ENCODE measurements around the gene SCART1. TPM values are rescaled to one million over a fixed set of nuclear protein-coding genes. Genes with fewer than 3 reads are reported as not detected.

Gene SCART1
- total and polyA plus RNA-seq, 2 donors (not counting 3 experiments of a cell fraction or from before 2014, with no cell fraction given): 0.90 to 1.0 TPM

GRCh38 chr10:133462512-133463305 lies 9.0 kb downstream of the SCART1 start:
- intact Hi-C loops (cut with micrococcal nuclease) (no loop called here), dilution Hi-C loops (cut with MboI; ENCODE audit: extremely low pct_ligation_motif_present, low sequenced_read_pairs) (no loop called here)
- Histone ChIP-seq H4K20me1 (replicated peaks; ENCODE audit: control insufficient read depth, extremely low read depth, insufficient read depth, low read length) (no peaks in the 10 kb centered on the region), H2AFZ (ENCODE audit: low read depth, low read length) (no peak overlapping the region), H3K9me3 (replicated peaks; ENCODE audit: control insufficient read depth, insufficient read depth, low read length) (no peaks in the 10 kb centered on the region), H3K79me2 (ENCODE audit: control insufficient read depth, insufficient read depth, low read length) (no peaks in the 10 kb centered on the region), H3K27ac (ENCODE audit: insufficient read depth, low read depth, low read length) (no peak overlapping the region), H3K27me3 (ENCODE audit: control insufficient read depth in 2 of 2, insufficient read depth in 2 of 2, low read length in 2 of 2) (no peaks in the 10 kb centered on the region), H3K4me1 (ENCODE audit: control insufficient read depth, extremely low read depth, insufficient read depth, low read length) (no peaks in the 10 kb centered on the region), H3K9ac (replicated peaks; ENCODE audit: extremely low read depth, insufficient read depth, low read length) (no peak overlapping the region), H3K4me2 (ENCODE audit: insufficient read depth, low read length) (no peak overlapping the region), H3K9me1 (replicated peaks; ENCODE audit: control insufficient read depth, extremely low read depth, insufficient read depth, low read length) (no peaks in the 10 kb centered on the region), H3K36me3 (ENCODE audit: control insufficient read depth in 2 of 2, extremely low read depth in 1 of 2, insufficient read depth in 2 of 2, low read length in 2 of 2) (no peaks in the 10 kb centered on the region), H3K4me3 (replicated peaks in 1 of 3; ENCODE audit: insufficient read depth in 1 of 3, low read depth in 1 of 3, low read length in 3 of 3) (no peak overlapping the region)
- TF ChIP-seq EZH2 (IDR thresholded peaks at IDR 0.05; ENCODE audit: borderline replicate concordance, low read depth, low read length, severe bottlenecking) (no peak), FOS (IDR thresholded peaks at IDR 0.05; ENCODE audit: borderline replicate concordance, insufficient read depth, low read length) (no peak), POLR2AphosphoS5 (IDR thresholded peaks at IDR 0.05; ENCODE audit: insufficient read depth, low read depth, low read length) (no peak), MYC (IDR thresholded peaks at IDR 0.05; ENCODE audit: low read depth, low read length) (no peak), POLR2A (IDR thresholded peaks at IDR 0.05; ENCODE audit: low read depth, low read length) (no peak), MAX (IDR thresholded peaks at IDR 0.05; ENCODE audit: insufficient read depth, insufficient read length) (no peak), GATA2 (IDR thresholded peaks at IDR 0.05; ENCODE audit: insufficient read depth, insufficient read length, low read depth, low read length) (no peak), CTCF (IDR thresholded peaks at IDR 0.05; ENCODE audit: extremely low read depth in 1 of 2, insufficient read depth in 1 of 2, low read depth in 1 of 2, low read length in 2 of 2) (no peak), JUN (IDR thresholded peaks at IDR 0.05; ENCODE audit: borderline replicate concordance, insufficient read depth, insufficient read length, low read depth) (no peak)
- BruUV-seq (replicated peaks): no TSS peak
- FAIRE-seq (no peak), DNase-seq (ENCODE audit: low read depth, low spot score) (no peak)
- ChIA-PET CTCF (no interaction called here), POLR2A (no interaction called here)
